Esophagus squamous epithelium (tissue), 5 donors: Measurements from ENCODE around the gene CPXM1. TPM values are rescaled to one million over a fixed set of nuclear protein-coding genes. Genes with fewer than 3 reads are reported as not detected.

Experiments
- DNase-seq: peaks from one replicate; lab custom pipeline; 2025; lab: John Stamatoyannopoulos, UW
- H3K27ac ChIP-seq, 4 donors: fragments of 200-600 bp; sonication (generic); one replicate each; pipeline ENCODE4 v1.5.1; 2016 to 2019; ENCODE audit warnings: mild to moderate bottlenecking in 1 of 4
- H3K27me3 ChIP-seq, 4 donors: fragments of 200-600 bp; sonication (generic); 1 replicate in 3 of 4; 2 replicates in 1 of 4; pipeline versions ENCODE4 v1.5.1 to v1.6.0; 2017 to 2021; ENCODE audit warnings: antibody characterized with exemption in 1 of 4
- H3K36me3 ChIP-seq, 3 donors: fragments of 200-600 bp; sonication (generic); one replicate each; pipeline ENCODE4 v1.5.1; 2016 to 2019
- H3K4me1 ChIP-seq, 3 donors: fragments of 200-600 bp; sonication (generic); one replicate each; pipeline ENCODE4 v1.5.1; 2017 to 2019
- H3K4me3 ChIP-seq, 4 donors: fragments of 200-600 bp; sonication (generic); 1 replicate in 3 of 4; 2 replicates in 1 of 4; pipeline ENCODE4 v1.5.1; 2016 to 2019; ENCODE audit warnings: mild to moderate bottlenecking in 2 of 4, moderate library complexity in 1 of 4
- H3K9me3 ChIP-seq, 3 donors: fragments of 200-600 bp; sonication (generic); one replicate each; pipeline ENCODE4 v1.5.1; 2016 to 2019
- POLR2A ChIP-seq, 4 donors: fragments of 450-650 bp; IDR thresholded peaks; one replicate each; pipeline ENCODE4 v1.6.1; 2017; ENCODE audit warnings: antibody characterized with exemption in 4 of 4, mild to moderate bottlenecking in 4 of 4, moderate library complexity in 3 of 4
- WGBS, 2 donors: methylation state at CpG; one replicate each; pipeline ENCODE4 v1.1.5; 2018; 5-methylcytosine and 5-hydroxymethylcytosine counted together
- intact Hi-C: fragments of 100-400 bp; cut with DNase I; formaldehyde crosslinking; loops from one replicate; pipeline ENCODE4 v1.15.0; 2022
- total RNA-seq, 4 donors: library from RNA; depleted of rRNA; stranded (reverse); fragments of >200 nt; gene quantifications; one replicate each; pipeline ENCODE4 v1.1.0, GENCODE V29; 2016
- TF ChIP-seq, protein P1 (sequence below), 6 experiments: fragments of 450-650 bp in 4 of 6; fragments of 200-600 bp in 2 of 6; sonication (generic) in 2 of 6; IDR thresholded peaks; one replicate each; pipeline ENCODE4 v1.5.1; 2016 to 2019; ENCODE audit warnings: antibody characterized with exemption in 6 of 6, mild to moderate bottlenecking in 4 of 6, moderate library complexity in 4 of 6
- donor health status: DM: yes; HTN: yes; CAD: no.

Gene CPXM1
- total RNA-seq, 4 donors from 2014 or later, result 0.15 to 3.8 (median 0.93) TPM

DNA sequence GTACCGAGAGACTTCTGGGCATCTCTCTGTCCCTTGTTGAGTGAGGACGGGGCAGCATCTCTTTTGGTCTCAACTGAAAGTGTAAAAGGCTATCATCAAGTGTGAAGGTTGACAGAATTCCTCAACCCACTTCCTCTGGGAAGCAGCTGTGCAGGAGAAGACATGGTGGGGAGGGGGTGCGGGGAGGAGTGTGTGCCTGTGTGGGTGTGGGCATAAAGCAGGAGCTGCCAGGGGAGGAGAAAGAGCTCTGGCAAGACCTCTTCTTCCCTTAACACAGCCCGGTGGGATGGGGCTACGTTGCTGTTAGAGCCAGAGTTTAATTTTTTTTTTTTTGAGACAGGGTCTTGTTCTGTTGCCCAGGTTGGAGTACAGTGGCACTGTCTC lies 31.8 kb downstream of the CPXM1 start:
- peak overlapping the region in 1 of 4 donors; percentile 35 for H3K4me3 ChIP-seq
- TF ChIP-seq, protein P1, sequence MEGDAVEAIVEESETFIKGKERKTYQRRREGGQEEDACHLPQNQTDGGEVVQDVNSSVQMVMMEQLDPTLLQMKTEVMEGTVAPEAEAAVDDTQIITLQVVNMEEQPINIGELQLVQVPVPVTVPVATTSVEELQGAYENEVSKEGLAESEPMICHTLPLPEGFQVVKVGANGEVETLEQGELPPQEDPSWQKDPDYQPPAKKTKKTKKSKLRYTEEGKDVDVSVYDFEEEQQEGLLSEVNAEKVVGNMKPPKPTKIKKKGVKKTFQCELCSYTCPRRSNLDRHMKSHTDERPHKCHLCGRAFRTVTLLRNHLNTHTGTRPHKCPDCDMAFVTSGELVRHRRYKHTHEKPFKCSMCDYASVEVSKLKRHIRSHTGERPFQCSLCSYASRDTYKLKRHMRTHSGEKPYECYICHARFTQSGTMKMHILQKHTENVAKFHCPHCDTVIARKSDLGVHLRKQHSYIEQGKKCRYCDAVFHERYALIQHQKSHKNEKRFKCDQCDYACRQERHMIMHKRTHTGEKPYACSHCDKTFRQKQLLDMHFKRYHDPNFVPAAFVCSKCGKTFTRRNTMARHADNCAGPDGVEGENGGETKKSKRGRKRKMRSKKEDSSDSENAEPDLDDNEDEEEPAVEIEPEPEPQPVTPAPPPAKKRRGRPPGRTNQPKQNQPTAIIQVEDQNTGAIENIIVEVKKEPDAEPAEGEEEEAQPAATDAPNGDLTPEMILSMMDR (IDR thresholded peaks at IDR 0.05), result no peak
- no peak for TF ChIP-seq POLR2A (IDR thresholded peaks at IDR 0.05)
- WGBS, 2 donors, result 19 to 48% methylated on average over 2 to 4 of the region's 5 CpGs
- H3K27ac ChIP-seq, result peak overlapping the region in 1 of 4 donors; percentile 42
- peaks cover 0 to 39% (median 12%) of the 10 kb centered on the region in 3 donors for H3K4me1 ChIP-seq
- peaks cover 0 to 46% (median 0%) of the 10 kb centered on the region in 4 donors for H3K27me3 ChIP-seq
- no peaks in the 10 kb centered on the region for H3K36me3 ChIP-seq
- intact Hi-C loops, result no loop called here
- no peaks in the 10 kb centered on the region for H3K9me3 ChIP-seq
- DNase-seq, result no peak

DNA sequence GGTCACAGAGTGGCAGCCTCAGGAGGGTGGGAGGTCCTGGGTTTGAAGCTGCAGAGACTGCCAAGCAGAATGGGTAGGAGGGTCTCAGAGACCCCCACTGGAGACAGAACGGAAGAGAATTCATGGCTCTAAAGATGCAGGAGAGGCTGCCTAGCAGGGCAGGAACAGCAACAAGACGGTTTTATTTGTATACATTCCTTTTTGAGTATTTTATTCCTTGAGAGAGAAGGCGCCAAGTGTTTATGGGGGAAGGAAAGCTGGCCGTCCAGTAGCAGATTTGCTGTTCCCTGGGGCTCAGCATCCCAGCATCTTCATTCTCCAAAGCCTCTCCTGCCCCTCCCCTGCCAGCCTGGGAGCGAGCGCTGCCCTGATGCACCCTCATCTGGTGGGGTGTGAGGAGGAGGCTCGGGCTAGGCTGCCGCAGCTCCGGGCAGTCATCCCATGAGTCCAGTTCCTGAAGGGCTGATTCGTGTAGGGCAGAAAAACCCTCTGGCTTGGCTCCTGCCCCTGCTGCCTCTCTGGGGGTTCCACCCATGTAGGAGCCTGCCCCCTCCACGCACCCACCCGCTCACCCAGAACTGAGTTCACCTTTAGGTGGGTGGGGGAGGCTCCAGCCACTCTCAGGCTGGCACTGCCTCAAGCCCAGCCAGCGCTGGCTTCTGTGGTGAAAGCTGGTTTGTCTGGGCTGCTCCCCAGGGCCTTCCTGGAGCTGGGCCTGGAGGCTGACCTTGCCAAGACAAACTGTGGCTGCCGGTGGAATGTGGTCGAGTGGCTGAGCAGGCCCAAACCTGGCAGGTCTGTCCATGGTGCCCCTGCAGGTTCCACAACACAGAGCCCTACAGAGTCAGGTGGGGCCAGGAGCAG lies 32.4 kb downstream of the CPXM1 start:
- H3K36me3 ChIP-seq, result no peaks in the 10 kb centered on the region
- peaks cover 0 to 51% (median 0%) of the 10 kb centered on the region in 4 donors for H3K27me3 ChIP-seq
- peak overlapping the region in 3 of 4 donors; percentile 34 to 65 (median 54) for H3K27ac ChIP-seq
- intact Hi-C loops, result no loop called here
- no peak for DNase-seq
- WGBS, 2 donors, result 36 to 48% methylated on average over 4 to 7 of the region's 15 CpGs
- H3K4me3 ChIP-seq, result peak overlapping the region in 2 of 4 donors; percentile 8 to 35
- TF ChIP-seq POLR2A (IDR thresholded peaks at IDR 0.05), result no peak
- TF ChIP-seq, protein P1 (IDR thresholded peaks at IDR 0.05), result no peak
- peaks cover 0 to 39% (median 12%) of the 10 kb centered on the region in 3 donors for H3K4me1 ChIP-seq
- H3K9me3 ChIP-seq, result no peaks in the 10 kb centered on the region

DNA sequence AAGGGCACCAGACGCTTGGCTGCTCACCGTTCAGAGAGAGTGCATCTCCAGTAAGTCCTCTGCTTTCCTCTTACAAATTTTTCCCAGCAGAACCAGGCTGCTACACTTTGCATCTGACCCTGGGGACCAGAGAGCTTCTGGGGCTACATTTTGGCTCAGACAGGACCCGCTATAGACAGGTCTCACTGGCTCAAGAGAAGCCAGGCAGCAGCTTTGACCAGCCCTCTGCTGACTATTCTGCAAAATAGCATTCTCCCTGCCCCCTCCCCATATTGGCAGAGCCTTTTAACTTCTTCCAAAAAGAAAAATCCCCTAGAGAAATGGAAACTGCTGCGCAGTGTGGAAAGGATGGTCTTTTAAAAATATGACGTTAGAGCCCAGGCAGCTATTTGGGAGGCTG lies 37.2 kb downstream of the CPXM1 start:
- 47 to 52% methylated on average over 3 to 5 of the region's 5 CpGs for WGBS, 2 donors
- DNase-seq, result no peak
- no peaks in the 10 kb centered on the region for H3K36me3 ChIP-seq
- no peak overlapping the region for H3K27ac ChIP-seq
- H3K27me3 ChIP-seq, result peaks cover 0 to 76% (median 0%) of the 10 kb centered on the region in 4 donors
- intact Hi-C loops, result no loop called here
- TF ChIP-seq, protein P1 (IDR thresholded peaks at IDR 0.05), result no peak
- TF ChIP-seq POLR2A (IDR thresholded peaks at IDR 0.05), result no peak
- H3K4me1 ChIP-seq, result peaks cover 0 to 10% (median 7%) of the 10 kb centered on the region in 3 donors
- no peaks in the 10 kb centered on the region for H3K9me3 ChIP-seq
- no peak overlapping the region for H3K4me3 ChIP-seq

DNA sequence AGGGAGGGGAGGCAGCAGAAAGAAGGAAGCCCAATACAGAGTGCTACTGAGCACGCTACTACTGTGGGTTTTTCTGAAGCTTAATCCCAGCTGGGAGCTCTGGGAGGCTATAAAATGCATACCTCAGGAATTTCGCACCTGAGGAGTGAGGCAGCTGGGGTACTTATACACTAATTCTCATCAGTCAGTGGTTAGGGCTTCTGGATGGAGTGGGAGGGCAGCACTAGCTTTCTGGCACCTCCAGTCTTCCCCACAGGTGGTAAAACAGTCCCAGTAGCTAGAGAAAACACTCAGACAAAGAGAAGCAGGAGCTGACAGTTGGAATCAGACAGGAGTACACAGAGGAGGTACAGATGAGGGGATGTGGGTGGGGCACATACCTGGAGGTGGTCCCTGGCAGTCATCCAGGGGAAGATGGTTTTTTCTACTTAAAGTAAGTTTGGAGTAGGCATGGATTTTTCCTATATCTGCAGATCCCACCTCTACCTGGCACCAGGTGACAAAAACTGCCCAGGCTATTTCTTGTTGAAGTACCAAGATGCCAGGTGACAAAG lies 37.8 kb downstream of the CPXM1 start:
- Histone ChIP-seq H3K4me3 (no peak overlapping the region), H3K4me1 (peaks cover 0 to 5% (median 2%) of the 10 kb centered on the region in 3 donors), H3K9me3 (no peaks in the 10 kb centered on the region), H3K27ac (no peak overlapping the region), H3K27me3 (peaks cover 0 to 74% (median 0%) of the 10 kb centered on the region in 4 donors), H3K36me3 (no peaks in the 10 kb centered on the region)
- intact Hi-C loops, result no loop called here
- TF ChIP-seq, protein P1 (IDR thresholded peaks at IDR 0.05), result no peak
- TF ChIP-seq POLR2A (IDR thresholded peaks at IDR 0.05), result no peak
- WGBS, 2 donors, result 59 to 61% methylated on average over 2 of the region's 2 CpGs
- no peak for DNase-seq

DNA sequence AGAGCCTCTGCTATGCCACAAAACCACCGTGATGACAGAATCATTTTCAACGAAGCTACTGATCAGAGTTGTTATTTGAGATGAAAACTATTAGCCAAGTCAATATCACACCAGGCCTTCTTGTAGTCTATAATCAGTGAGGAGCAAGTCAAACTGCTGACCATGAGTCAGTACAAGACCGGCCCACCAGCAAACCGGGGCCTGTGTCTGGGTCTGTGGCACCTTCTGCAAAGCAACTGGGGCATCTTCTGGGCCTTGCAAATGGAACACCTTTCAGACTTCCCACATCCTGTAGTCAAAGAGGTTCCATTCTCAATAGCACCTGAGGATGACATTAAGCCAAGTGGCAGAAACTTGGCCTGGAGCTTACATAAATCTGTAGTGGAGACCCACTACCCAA lies 38.5 kb downstream of the CPXM1 start:
- TF ChIP-seq, protein P1 (IDR thresholded peaks at IDR 0.05), result no peak
- no peak for TF ChIP-seq POLR2A (IDR thresholded peaks at IDR 0.05)
- Histone ChIP-seq H3K27ac (no peak overlapping the region), H3K9me3 (no peaks in the 10 kb centered on the region), H3K27me3 (peaks cover 0 to 76% (median 0%) of the 10 kb centered on the region in 4 donors), H3K4me3 (no peak overlapping the region), H3K36me3 (no peaks in the 10 kb centered on the region), H3K4me1 (no peaks in the 10 kb centered on the region)
- DNase-seq, result no peak
- 83 to 86% methylated on average over 1 to 4 of the region's 4 CpGs for WGBS, 2 donors
- intact Hi-C loops, result no loop called here
